IPS-15b (cell line): ENCODE results near the gene FAM227B.
"Not testable (repeated sequence)": the region's sequence is repeated elsewhere in the genome, so short reads cannot be mapped to it uniquely, and the experiment has no call there.

Experiments used
- H3K27me3 ChIP-seq: one replicate; pipeline ENCODE4 v1.6.1; 2013; ENCODE audit warnings: low read length; ENCODE audit not compliant: control insufficient read depth, insufficient read depth
- H3K36me3 ChIP-seq: one replicate; pipeline ENCODE4 v1.6.1; 2013; ENCODE audit warnings: low read length; ENCODE audit not compliant: control insufficient read depth, insufficient read depth
- H3K4me1 ChIP-seq: one replicate; pipeline ENCODE4 v1.6.1; 2013; ENCODE audit warnings: mild to moderate bottlenecking, low read length; ENCODE audit not compliant: control insufficient read depth, insufficient read depth
- H3K4me3 ChIP-seq: one replicate; pipeline ENCODE4 v1.5.1; 2013; ENCODE audit warnings: low read depth, low read length
- H3K9ac ChIP-seq: one replicate; pipeline ENCODE4 v1.6.1; 2013; ENCODE audit warnings: low read depth, mild to moderate bottlenecking, low read length
- H3K9me3 ChIP-seq: one replicate; pipeline ENCODE4 v1.6.1; 2013; ENCODE audit warnings: mild to moderate bottlenecking, low read length; ENCODE audit not compliant: control insufficient read depth, insufficient read depth

The FAM227B gene

DNA sequence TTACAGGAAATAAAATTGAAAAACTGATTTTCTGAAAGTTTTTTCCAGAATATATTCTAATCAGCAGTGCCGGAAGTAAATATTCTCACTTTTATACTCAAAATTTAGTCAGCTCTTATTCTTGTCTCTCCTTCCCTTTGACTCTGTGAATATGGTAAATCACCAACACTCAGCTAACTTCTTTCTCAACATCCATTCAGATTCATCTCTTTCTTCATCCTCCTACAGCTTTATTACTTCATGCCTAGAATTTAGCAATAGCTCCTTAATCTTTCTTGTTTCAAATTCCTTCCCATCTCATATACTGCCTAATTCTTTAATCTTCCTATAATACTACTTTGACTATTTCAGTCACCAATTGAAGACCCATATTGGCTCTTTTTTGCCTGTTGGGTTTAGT is 129.7 kb downstream of the FAM227B start:
- Histone ChIP-seq H3K36me3 (no peaks in the 10 kb centered on the region), H3K9me3 (no peaks in the 10 kb centered on the region), H3K9ac (no peak overlapping the region), H3K4me3 (no peak overlapping the region), H3K4me1 (no peaks in the 10 kb centered on the region), H3K27me3 (no peaks in the 10 kb centered on the region)

DNA sequence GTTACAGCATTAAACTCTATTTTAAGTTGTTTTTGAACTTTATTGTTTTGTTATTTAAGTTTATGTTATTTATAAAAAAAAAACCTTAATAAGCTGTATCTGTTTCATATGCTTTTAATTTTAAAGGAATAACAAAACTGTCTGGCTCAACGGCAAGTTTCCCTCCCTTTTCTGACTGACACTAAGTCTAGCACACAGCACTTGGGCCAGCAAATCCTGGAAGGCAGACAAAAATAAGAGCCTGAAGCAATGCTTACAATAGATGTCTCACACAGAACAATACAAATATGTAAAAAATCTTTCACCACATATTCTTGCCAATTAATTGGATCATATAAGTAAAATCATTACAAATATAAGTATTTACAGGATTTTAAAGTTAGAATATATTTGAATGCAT is 135.2 kb downstream of the FAM227B start:
- not testable (repeated sequence) for H3K4me3 ChIP-seq, H3K27me3 ChIP-seq, H3K9ac ChIP-seq, H3K36me3 ChIP-seq, H3K4me1 ChIP-seq, H3K9me3 ChIP-seq

DNA sequence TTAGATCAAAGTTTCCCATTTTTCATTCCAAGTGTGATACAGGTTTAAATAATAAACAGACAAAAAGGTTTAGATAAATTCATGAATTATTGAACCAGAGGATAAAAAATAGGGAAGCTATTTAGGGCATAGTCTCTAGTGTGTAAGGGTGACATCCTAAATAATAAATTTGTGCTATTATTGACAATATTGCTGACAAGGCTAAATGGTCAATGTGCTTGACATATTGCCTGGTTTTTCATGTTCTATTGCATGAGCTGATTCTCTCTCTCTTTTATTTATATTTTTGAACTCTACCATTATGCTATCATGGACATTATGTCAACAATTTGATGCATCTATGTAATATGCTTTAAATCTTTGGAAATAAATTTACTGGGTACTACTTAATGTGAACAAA is 141.6 kb downstream of the FAM227B start:
- not testable (repeated sequence) for H3K4me3 ChIP-seq, H3K4me1 ChIP-seq, H3K36me3 ChIP-seq, H3K9me3 ChIP-seq, H3K27me3 ChIP-seq, H3K9ac ChIP-seq

- H3K36me3 ChIP-seq, H3K27me3 ChIP-seq, H3K4me1 ChIP-seq, H3K4me3 ChIP-seq, H3K9me3 ChIP-seq, H3K9ac ChIP-seq: not testable (repeated sequence)
These were observed 142.6 kb downstream of the FAM227B start for GRCh38 chr15:49478021-49478420.

DNA sequence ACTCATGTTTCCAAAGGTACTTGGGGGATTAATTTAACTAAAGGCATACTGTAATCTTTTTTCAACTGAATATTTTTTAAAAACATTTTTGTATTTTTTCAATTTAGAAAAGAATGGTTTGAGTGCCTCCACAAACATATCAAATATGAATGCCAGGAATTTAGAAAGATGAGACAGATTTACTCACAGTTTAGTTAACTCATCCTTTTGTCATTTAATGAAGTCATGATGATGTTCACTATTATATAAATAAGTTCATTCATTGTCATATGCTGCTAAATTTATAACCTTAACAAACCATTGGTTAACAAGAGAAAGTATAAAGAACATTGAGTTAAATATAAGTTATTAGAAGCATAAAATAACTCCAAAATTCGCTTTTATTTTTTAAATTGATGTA is 147.6 kb downstream of the FAM227B start:
- no peaks in the 10 kb centered on the region for H3K27me3 ChIP-seq
- H3K4me1 ChIP-seq: no peaks in the 10 kb centered on the region

DNA sequence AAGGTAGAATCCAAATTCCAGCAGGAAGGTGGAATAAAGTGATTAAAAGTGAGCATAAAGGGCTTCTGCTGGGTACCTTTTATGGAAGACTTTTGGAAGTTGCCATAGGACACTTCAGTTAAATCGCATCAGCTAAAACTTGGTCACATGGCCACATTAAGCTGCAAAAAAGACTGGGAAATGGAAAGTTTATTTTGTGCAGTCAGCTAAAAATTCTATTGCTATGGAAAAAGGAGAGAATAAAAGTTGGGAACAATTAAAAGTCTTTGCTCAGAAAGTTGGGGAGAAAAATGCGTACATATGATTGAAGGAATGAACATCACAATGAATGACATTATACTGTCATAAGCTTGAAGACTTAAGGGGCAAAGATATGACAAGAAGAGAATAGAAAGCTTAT is 148.3 kb downstream of the FAM227B start:
- H3K9me3 ChIP-seq: no peaks in the 10 kb centered on the region
- no peak overlapping the region for H3K9ac ChIP-seq
- no peaks in the 10 kb centered on the region for H3K27me3 ChIP-seq
- H3K4me3 ChIP-seq: no peak overlapping the region
- H3K36me3 ChIP-seq: no peaks in the 10 kb centered on the region
- no peaks in the 10 kb centered on the region for H3K4me1 ChIP-seq

More for the DNA sequence above, 147.6 kb downstream of the FAM227B start:
- no peaks in the 10 kb centered on the region for H3K36me3 ChIP-seq
- H3K9me3 ChIP-seq: no peaks in the 10 kb centered on the region
- H3K4me3 ChIP-seq: no peak overlapping the region
- H3K9ac ChIP-seq: no peak overlapping the region

DNA sequence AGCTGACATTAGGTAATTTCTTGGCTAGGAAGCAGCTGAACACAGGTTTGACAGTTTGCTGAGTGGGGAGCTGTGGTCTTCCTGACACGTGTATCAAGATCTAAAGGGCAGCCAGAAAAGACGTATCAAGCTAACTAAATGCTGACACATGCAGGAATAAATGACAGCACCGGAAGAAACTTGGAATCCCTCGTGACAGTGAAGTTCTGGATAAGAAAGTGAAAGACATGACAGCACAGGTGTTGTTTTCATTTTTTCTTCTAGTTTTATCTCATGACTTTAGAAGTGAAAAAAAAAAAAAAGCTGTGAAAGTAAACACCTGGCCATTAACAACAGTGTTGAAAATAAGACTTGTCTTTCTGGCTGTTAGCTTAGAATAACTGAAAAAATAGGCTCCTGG is 148.9 kb downstream of the FAM227B start:
- no peaks in the 10 kb centered on the region for H3K9me3 ChIP-seq
- H3K36me3 ChIP-seq: no peaks in the 10 kb centered on the region
- H3K27me3 ChIP-seq: no peaks in the 10 kb centered on the region
- H3K9ac ChIP-seq: no peak overlapping the region
- no peak overlapping the region for H3K4me3 ChIP-seq
- no peaks in the 10 kb centered on the region for H3K4me1 ChIP-seq

- not testable (repeated sequence) for H3K4me3 ChIP-seq, H3K36me3 ChIP-seq, H3K27me3 ChIP-seq, H3K9ac ChIP-seq, H3K9me3 ChIP-seq, H3K4me1 ChIP-seq
These were observed 149.4 kb downstream of the FAM227B start for GRCh38 chr15:49471248-49471647.

DNA sequence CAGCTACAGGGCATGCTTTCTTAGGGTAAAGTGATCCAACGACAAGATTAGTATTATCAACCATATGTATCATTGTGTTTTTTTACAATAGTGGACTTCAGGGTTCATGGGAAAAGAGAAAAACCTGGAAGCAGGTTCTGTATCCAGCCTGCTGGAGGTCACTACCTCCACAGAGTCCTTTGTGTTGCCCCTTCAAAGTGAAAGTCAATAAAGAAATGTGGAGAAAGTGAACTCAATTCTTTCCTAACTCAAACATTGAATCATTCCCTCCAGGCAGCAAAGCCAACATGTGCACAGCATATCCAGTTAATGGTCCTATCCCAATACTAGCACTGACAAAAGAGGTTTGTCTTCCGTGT is 152.2 kb downstream of the FAM227B start:
- Histone ChIP-seq H3K9me3 (no peaks in the 10 kb centered on the region), H3K4me3 (no peak overlapping the region), H3K27me3 (no peaks in the 10 kb centered on the region), H3K4me1 (no peaks in the 10 kb centered on the region), H3K9ac (no peak overlapping the region), H3K36me3 (no peaks in the 10 kb centered on the region)

- Histone ChIP-seq H3K27me3 (no peaks in the 10 kb centered on the region), H3K9ac (no peak overlapping the region), H3K9me3 (no peaks in the 10 kb centered on the region), H3K36me3 (no peaks in the 10 kb centered on the region), H3K4me3 (no peak overlapping the region), H3K4me1 (no peaks in the 10 kb centered on the region)
These were observed 152.7 kb downstream of the FAM227B start for GRCh38 chr15:49467746-49468480.

GRCh38 chr15:49466119-49466518 is 154.5 kb downstream of the FAM227B start:
- Histone ChIP-seq H3K9ac (no peak overlapping the region), H3K9me3 (no peaks in the 10 kb centered on the region), H3K4me1 (no peaks in the 10 kb centered on the region), H3K27me3 (no peaks in the 10 kb centered on the region), H3K36me3 (no peaks in the 10 kb centered on the region), H3K4me3 (no peak overlapping the region)

- no peak overlapping the region for H3K4me3 ChIP-seq
- H3K9ac ChIP-seq: no peak overlapping the region
- no peaks in the 10 kb centered on the region for H3K36me3 ChIP-seq
- H3K27me3 ChIP-seq: no peaks in the 10 kb centered on the region
- H3K4me1 ChIP-seq: no peaks in the 10 kb centered on the region
- no peaks in the 10 kb centered on the region for H3K9me3 ChIP-seq
These were observed 156.1 kb downstream of the FAM227B start for GRCh38 chr15:49464522-49464921.
